HG03097 (cell line): Measurements from ENCODE around the gene PRR23E.

Experiments
- ATAC-seq: cut with Tn5 transposase; IDR thresholded peaks from one replicate; pipeline ENCODE4 v1.9.1; 2021; ENCODE audit not compliant: unreplicated experiment, low FRiP score

The PRR23E gene

GRCh38 chr3:127192576-127193232 lies at the start of gene PRR23E:
TSS of gene PRR23E (plus strand) at chr3:127193131. CDS start at chr3:127196686, 3,555 bp downstream.
- ATAC-seq, result no peak

GRCh38 chr3:127143172-127143571 lies 49.8 kb upstream of the PRR23E start:
- ATAC-seq, result no peak

- ATAC-seq, result no peak
Measured at GRCh38 chr3:127144631-127145030, 48.3 kb upstream of the PRR23E start.

- no peak for ATAC-seq
Measured at GRCh38 chr3:127145266-127145665, 47.7 kb upstream of the PRR23E start.

- no peak for ATAC-seq
Measured at GRCh38 chr3:127147291-127147885, 45.5 kb upstream of the PRR23E start.

GRCh38 chr3:127149621-127150310 lies 43.2 kb upstream of the PRR23E start:
- no peak for ATAC-seq

- ATAC-seq, result no peak
Measured at GRCh38 chr3:127150513-127151250, 42.2 kb upstream of the PRR23E start.

GRCh38 chr3:127151251-127151564 lies 41.7 kb upstream of the PRR23E start:
- ATAC-seq, result no peak

GRCh38 chr3:127151992-127152650 lies 40.8 kb upstream of the PRR23E start:
- no peak for ATAC-seq

- no peak for ATAC-seq
Measured at GRCh38 chr3:127152684-127153505, 40.0 kb upstream of the PRR23E start.

GRCh38 chr3:127153506-127153815 lies 39.5 kb upstream of the PRR23E start:
- ATAC-seq, result no peak

- ATAC-seq, result no peak
Measured at GRCh38 chr3:127156338-127157050, 36.4 kb upstream of the PRR23E start.

- ATAC-seq, result no peak
Measured at GRCh38 chr3:127157171-127157828, 35.6 kb upstream of the PRR23E start.

- no peak for ATAC-seq
Measured at GRCh38 chr3:127158614-127159229, 34.2 kb upstream of the PRR23E start.

GRCh38 chr3:127159543-127159942 lies 33.4 kb upstream of the PRR23E start:
- no peak for ATAC-seq

GRCh38 chr3:127161236-127161635 lies 31.7 kb upstream of the PRR23E start:
- ATAC-seq, result no peak

- ATAC-seq, result no peak
Measured at GRCh38 chr3:127161973-127162579, 30.9 kb upstream of the PRR23E start.

GRCh38 chr3:127162947-127163645 lies 29.8 kb upstream of the PRR23E start:
- no peak for ATAC-seq
